Liver (tissue), 9 donors: ENCODE measurements around the gene GSTT4. TPM values are rescaled to one million over a fixed set of nuclear protein-coding genes. Genes with fewer than 3 reads are reported as not detected.

Experiments
- DNase-seq: peaks from one replicate; pipeline ENCODE4 v3.0.0-alpha.2; 2017; ENCODE audit warnings: low spot score
- H3K27ac ChIP-seq, 2 donors: one replicate each; pipeline ENCODE4 v1.7.0; 2013; ENCODE audit warnings: inconsistent platforms in 2 of 2, low read length in 2 of 2, control low read depth in 1 of 2, low read depth in 1 of 2, mild to moderate bottlenecking in 1 of 2
- H3K27me3 ChIP-seq, 4 donors: one replicate each; pipeline versions ENCODE4 v1.6.1 to v1.7.0; 2013; ENCODE audit warnings: low read length in 3 of 4, inconsistent platforms in 1 of 4, mild to moderate bottlenecking in 1 of 4, moderate library complexity in 1 of 4; ENCODE audit not compliant: control insufficient read depth in 4 of 4, insufficient read depth in 4 of 4
- H3K36me3 ChIP-seq, 4 donors: one replicate each; pipeline versions ENCODE4 v1.6.1 to v1.7.0; 2013; ENCODE audit warnings: low read length in 3 of 4, mild to moderate bottlenecking in 3 of 4, low read depth in 1 of 4, moderate library complexity in 1 of 4; ENCODE audit not compliant: control insufficient read depth in 4 of 4, insufficient read depth in 3 of 4
- H3K4me1 ChIP-seq, 4 donors: one replicate each; pipeline versions ENCODE4 v1.6.1 to v1.7.0; 2013; ENCODE audit warnings: low read length in 3 of 4, mild to moderate bottlenecking in 3 of 4, moderate library complexity in 1 of 4; ENCODE audit not compliant: control insufficient read depth in 4 of 4, insufficient read depth in 4 of 4
- H3K4me3 ChIP-seq, 3 donors: one replicate each; pipeline versions ENCODE4 v1.6.1 to v1.7.0; 2013; ENCODE audit warnings: low read length in 3 of 3, control low read depth in 1 of 3, low read depth in 1 of 3, mild to moderate bottlenecking in 1 of 3
- H3K9ac ChIP-seq, 2 donors: one replicate each; pipeline ENCODE4 v1.7.0; 2013; ENCODE audit warnings: low read length in 2 of 2, mild to moderate bottlenecking in 2 of 2, moderate library complexity in 2 of 2, control low read depth in 1 of 2, low read depth in 1 of 2
- H3K9me3 ChIP-seq, 4 donors: one replicate each; pipeline versions ENCODE4 v1.6.1 to v1.7.0; 2013; ENCODE audit warnings: low read length in 3 of 4; ENCODE audit not compliant: control insufficient read depth in 4 of 4
- ATF3 ChIP-seq: IDR thresholded peaks from 2 replicates; pipeline ENCODE4 v1.6.1; 2016; ENCODE audit warnings: antibody characterized with exemption
- EGR1 ChIP-seq, 2 donors: IDR thresholded peaks; 2 replicates each; pipeline ENCODE4 v1.6.1; 2016 to 2018; ENCODE audit warnings: antibody characterized with exemption in 2 of 2, low read depth in 2 of 2
- FOXA1 ChIP-seq: IDR thresholded peaks from 2 replicates; pipeline ENCODE4 v1.6.1; 2016; ENCODE audit warnings: antibody characterized with exemption
- GABPA ChIP-seq, 2 donors: IDR thresholded peaks in 1 of 2; conservative IDR thresholded peaks in 1 of 2; 2 replicates each; pipeline ENCODE4 v1.6.1; 2016; ENCODE audit warnings: antibody characterized with exemption in 2 of 2, mild to moderate bottlenecking in 1 of 2, moderate library complexity in 1 of 2
- HNF4A ChIP-seq, 2 donors: conservative IDR thresholded peaks; 2 replicates each; pipeline ENCODE4 v1.6.1; 2016; ENCODE audit warnings: antibody characterized with exemption in 2 of 2, mild to moderate bottlenecking in 2 of 2
- HNF4G ChIP-seq: IDR thresholded peaks from 2 replicates; pipeline ENCODE4 v1.6.1; 2016; ENCODE audit warnings: antibody characterized with exemption
- JUND ChIP-seq, 2 donors: IDR thresholded peaks; 2 replicates each; pipeline ENCODE4 v1.6.1; 2016; ENCODE audit warnings: antibody characterized with exemption in 2 of 2
- MAX ChIP-seq: IDR thresholded peaks from 2 replicates; pipeline ENCODE4 v1.6.1; 2016; ENCODE audit warnings: antibody characterized with exemption
- NR2F2 ChIP-seq: IDR thresholded peaks from 2 replicates; pipeline ENCODE4 v1.6.1; 2016; ENCODE audit warnings: antibody characterized with exemption
- RAD21 ChIP-seq, 2 donors: IDR thresholded peaks; 2 replicates each; pipeline ENCODE4 v1.6.1; 2016; ENCODE audit warnings: antibody characterized with exemption in 2 of 2, mild to moderate bottlenecking in 2 of 2
- RXRA ChIP-seq, 2 donors: IDR thresholded peaks; 2 replicates each; pipeline ENCODE4 v1.6.1; 2017 to 2018; ENCODE audit warnings: antibody characterized with exemption in 2 of 2, mild to moderate bottlenecking in 1 of 2
- SP1 ChIP-seq: IDR thresholded peaks from 2 replicates; pipeline ENCODE4 v1.6.1; 2018; ENCODE audit warnings: antibody characterized with exemption, mild to moderate bottlenecking
- TAF1 ChIP-seq: conservative IDR thresholded peaks from 2 replicates; pipeline ENCODE4 v1.6.1; 2016; ENCODE audit warnings: antibody characterized with exemption, mild to moderate bottlenecking
- WGBS: extraction: QIAGEN DNeasy Blood & Tissue Kit; methylation state at CpG from one replicate; pipeline ENCODE4 v1.1.7; 2013; 5-methylcytosine and 5-hydroxymethylcytosine counted together
- polyA plus RNA-seq, 2 donors: library from polyadenylated mRNA; stranded (reverse) in 1 of 2; unstranded in 1 of 2; fragments of 200-250 nt in 1 of 2; fragments of >200 nt in 1 of 2; fragmentation: Nextera tagmentation in 1 of 2; extraction: Ambion mirVana in 1 of 2; gene quantifications; one replicate each; pipeline versions ENCODE4 v1.2.1 to v1.2.3, GENCODE V29; 2013 to 2015
- total RNA-seq, 2 donors: library from RNA; depleted of rRNA; stranded (reverse); fragments of >200 nt; gene quantifications; one replicate each; pipeline ENCODE4 v1.2.3, GENCODE V29; 2014
- TF ChIP-seq, protein P1 (sequence below): IDR thresholded peaks from 2 replicates; pipeline ENCODE4 v1.6.1; 2016; ENCODE audit warnings: antibody characterized with exemption
- TF ChIP-seq, protein P2 (sequence below): fragments of 150-350 bp; IDR thresholded peaks from 2 replicates; pipeline ENCODE4 v1.5.1; 2017; ENCODE audit warnings: improper control_type of control experiment, low read depth, low read length; ENCODE audit not compliant: missing input control
- TF ChIP-seq, protein P3 (sequence below): IDR thresholded peaks from 2 replicates; pipeline ENCODE4 v1.6.1; 2016; ENCODE audit warnings: antibody characterized with exemption, mild to moderate bottlenecking
- donor health status: healthy.
- donor health status: healthy.
- donor health status: healthy.
- donor health status: healthy.
- donor health status: healthy.

GSTT4 gene
- total and polyA plus RNA-seq, 4 donors, result not detected

DNA sequence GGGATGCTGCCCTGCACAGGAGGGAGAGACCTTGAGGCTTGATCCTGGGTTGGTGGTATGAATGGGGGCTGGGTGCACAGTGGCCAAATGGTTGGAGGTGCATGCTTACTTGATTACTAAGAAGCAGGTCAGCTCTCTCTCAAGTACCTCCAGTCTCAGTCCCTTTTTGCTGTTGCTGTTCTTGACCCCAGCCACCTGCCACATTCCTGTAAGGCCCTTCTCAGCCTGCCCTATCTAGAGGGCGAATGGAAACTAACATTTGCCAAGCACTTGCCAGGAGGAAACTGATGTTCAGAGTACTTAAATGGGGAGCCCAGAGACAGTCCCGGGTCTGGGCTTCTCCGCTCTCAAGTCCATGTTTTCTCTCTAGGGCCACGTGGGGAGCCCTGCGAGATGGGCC, 45.8 kb upstream of the GSTT4 start:
- no peaks in the 10 kb centered on the region for H3K4me1 ChIP-seq
- H3K36me3 ChIP-seq, result peaks cover 10 to 26% (median 16%) of the 10 kb centered on the region in 4 donors
- H3K4me3 ChIP-seq, result no peak overlapping the region
- 97% methylated on average over 5 of the region's 5 CpGs for WGBS
- TF ChIP-seq RXRA (IDR thresholded peaks at IDR 0.05) (no peak), EGR1 (IDR thresholded peaks at IDR 0.05; ENCODE audit: low read depth in 2 of 2) (no peak), GABPA (IDR thresholded peaks at IDR 0.05 in 1 of 2, conservative IDR thresholded peaks at IDR 0.05 in 1 of 2) (no peak), ATF3 (no peak), JUND (IDR thresholded peaks at IDR 0.05) (no peak), SP1 (no peak), MAX (no peak), HNF4A (conservative IDR thresholded peaks at IDR 0.05) (no peak), TAF1 (no peak), RAD21 (IDR thresholded peaks at IDR 0.05) (no peak), FOXA1 (no peak), NR2F2 (no peak), HNF4G (no peak)
- TF ChIP-seq, protein P1, sequence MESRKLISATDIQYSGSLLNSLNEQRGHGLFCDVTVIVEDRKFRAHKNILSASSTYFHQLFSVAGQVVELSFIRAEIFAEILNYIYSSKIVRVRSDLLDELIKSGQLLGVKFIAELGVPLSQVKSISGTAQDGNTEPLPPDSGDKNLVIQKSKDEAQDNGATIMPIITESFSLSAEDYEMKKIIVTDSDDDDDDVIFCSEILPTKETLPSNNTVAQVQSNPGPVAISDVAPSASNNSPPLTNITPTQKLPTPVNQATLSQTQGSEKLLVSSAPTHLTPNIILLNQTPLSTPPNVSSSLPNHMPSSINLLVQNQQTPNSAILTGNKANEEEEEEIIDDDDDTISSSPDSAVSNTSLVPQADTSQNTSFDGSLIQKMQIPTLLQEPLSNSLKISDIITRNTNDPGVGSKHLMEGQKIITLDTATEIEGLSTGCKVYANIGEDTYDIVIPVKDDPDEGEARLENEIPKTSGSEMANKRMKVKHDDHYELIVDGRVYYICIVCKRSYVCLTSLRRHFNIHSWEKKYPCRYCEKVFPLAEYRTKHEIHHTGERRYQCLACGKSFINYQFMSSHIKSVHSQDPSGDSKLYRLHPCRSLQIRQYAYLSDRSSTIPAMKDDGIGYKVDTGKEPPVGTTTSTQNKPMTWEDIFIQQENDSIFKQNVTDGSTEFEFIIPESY, result no peak
- TF ChIP-seq, protein P2, sequence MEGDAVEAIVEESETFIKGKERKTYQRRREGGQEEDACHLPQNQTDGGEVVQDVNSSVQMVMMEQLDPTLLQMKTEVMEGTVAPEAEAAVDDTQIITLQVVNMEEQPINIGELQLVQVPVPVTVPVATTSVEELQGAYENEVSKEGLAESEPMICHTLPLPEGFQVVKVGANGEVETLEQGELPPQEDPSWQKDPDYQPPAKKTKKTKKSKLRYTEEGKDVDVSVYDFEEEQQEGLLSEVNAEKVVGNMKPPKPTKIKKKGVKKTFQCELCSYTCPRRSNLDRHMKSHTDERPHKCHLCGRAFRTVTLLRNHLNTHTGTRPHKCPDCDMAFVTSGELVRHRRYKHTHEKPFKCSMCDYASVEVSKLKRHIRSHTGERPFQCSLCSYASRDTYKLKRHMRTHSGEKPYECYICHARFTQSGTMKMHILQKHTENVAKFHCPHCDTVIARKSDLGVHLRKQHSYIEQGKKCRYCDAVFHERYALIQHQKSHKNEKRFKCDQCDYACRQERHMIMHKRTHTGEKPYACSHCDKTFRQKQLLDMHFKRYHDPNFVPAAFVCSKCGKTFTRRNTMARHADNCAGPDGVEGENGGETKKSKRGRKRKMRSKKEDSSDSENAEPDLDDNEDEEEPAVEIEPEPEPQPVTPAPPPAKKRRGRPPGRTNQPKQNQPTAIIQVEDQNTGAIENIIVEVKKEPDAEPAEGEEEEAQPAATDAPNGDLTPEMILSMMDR, result no peak
- TF ChIP-seq, protein P3, sequence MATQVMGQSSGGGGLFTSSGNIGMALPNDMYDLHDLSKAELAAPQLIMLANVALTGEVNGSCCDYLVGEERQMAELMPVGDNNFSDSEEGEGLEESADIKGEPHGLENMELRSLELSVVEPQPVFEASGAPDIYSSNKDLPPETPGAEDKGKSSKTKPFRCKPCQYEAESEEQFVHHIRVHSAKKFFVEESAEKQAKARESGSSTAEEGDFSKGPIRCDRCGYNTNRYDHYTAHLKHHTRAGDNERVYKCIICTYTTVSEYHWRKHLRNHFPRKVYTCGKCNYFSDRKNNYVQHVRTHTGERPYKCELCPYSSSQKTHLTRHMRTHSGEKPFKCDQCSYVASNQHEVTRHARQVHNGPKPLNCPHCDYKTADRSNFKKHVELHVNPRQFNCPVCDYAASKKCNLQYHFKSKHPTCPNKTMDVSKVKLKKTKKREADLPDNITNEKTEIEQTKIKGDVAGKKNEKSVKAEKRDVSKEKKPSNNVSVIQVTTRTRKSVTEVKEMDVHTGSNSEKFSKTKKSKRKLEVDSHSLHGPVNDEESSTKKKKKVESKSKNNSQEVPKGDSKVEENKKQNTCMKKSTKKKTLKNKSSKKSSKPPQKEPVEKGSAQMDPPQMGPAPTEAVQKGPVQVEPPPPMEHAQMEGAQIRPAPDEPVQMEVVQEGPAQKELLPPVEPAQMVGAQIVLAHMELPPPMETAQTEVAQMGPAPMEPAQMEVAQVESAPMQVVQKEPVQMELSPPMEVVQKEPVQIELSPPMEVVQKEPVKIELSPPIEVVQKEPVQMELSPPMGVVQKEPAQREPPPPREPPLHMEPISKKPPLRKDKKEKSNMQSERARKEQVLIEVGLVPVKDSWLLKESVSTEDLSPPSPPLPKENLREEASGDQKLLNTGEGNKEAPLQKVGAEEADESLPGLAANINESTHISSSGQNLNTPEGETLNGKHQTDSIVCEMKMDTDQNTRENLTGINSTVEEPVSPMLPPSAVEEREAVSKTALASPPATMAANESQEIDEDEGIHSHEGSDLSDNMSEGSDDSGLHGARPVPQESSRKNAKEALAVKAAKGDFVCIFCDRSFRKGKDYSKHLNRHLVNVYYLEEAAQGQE, result no peak
- no peak overlapping the region for H3K27ac ChIP-seq
- H3K9me3 ChIP-seq, result no peaks in the 10 kb centered on the region
- no peak for DNase-seq
- H3K9ac ChIP-seq, result no peak overlapping the region
- no peaks in the 10 kb centered on the region for H3K27me3 ChIP-seq

GRCh38 chr22:24049978-24050377, 44.7 kb upstream of the GSTT4 start:
- no peak for TF ChIP-seq ATF3
- TF ChIP-seq MAX, result no peak

More at GRCh38 chr22:24049978-24050377, 44.7 kb upstream of the GSTT4 start:
- 96% methylated on average over 2 of the region's 2 CpGs for WGBS
- Histone ChIP-seq H3K27me3 (no peaks in the 10 kb centered on the region), H3K27ac (no peak overlapping the region), H3K9ac (no peak overlapping the region), H3K4me3 (no peak overlapping the region), H3K36me3 (peaks cover 8 to 20% (median 16%) of the 10 kb centered on the region in 4 donors), H3K4me1 (no peaks in the 10 kb centered on the region), H3K9me3 (no peaks in the 10 kb centered on the region)
- DNase-seq, result no peak
